HG02884 (cell line): ENCODE measurements around the gene THSD4.
"Not testable (repeated sequence)": the region's sequence is repeated elsewhere in the genome, so short reads cannot be mapped to it uniquely, and the experiment has no call there.

Source experiments
- ATAC-seq: cut with Tn5 transposase; IDR thresholded peaks from one replicate; pipeline ENCODE4 v1.9.1; 2021; ENCODE audit warnings: mild to moderate bottlenecking, moderate library complexity; ENCODE audit not compliant: unreplicated experiment

The THSD4 gene

DNA sequence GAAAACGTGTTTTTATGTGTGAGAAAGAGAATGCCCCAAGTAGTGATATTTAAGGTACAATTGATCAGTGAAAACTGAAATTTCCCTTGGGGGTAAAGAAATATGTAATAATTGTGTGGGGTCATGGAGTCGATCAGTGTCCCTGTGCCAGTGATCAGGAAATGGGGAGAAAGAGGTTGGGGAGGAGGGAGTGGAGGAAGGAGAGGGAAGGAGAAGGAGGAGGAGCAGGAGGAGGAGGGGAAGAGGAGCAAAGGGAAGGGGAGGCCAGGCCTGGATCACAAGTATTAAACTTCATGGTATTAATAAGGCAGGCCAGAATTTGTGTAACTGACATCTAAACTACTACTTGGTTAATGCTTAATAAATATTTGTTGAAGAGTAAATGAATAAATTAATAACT is 30.4 kb downstream of the THSD4 start:
- ATAC-seq = no peak

DNA sequence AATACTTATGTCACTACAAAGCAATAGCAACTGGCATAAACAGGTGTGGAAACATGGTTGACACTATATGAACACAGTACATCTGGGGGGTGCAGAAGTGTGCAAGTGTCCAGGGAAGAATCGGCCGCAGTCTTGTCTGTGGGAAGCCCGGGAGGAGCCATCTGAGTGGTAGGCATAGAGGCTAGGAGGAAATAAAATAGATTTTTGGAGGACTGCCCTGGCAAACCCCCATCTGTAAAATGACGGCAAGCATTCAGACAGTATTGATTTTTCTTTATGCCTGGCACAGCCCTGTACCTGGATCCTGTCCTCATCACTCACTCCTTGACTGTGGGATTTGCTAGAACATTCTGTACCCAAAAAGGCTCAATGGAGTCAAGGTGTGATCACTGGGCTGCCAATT is 31.3 kb downstream of the THSD4 start:
- ATAC-seq = no peak

DNA sequence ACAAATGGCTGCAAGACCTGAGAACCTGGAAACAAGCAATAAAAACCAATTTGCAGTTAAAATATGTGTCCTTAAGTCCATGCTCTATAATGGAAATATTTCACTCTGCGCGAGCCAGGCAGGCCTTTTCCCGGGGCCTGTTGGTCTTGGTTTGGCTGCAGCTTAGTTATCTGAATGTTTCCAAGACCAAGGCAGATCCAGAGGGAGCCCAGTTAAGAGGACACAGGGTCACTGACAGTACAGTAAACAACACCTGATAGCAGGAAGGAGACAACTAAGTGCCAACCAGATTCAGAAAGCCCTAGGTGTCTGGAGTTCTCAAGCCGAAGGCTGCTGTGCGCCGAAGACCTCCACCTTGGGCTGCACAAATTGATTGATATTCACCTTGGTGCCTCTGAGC is 32.8 kb downstream of the THSD4 start:
- ATAC-seq = no peak

DNA sequence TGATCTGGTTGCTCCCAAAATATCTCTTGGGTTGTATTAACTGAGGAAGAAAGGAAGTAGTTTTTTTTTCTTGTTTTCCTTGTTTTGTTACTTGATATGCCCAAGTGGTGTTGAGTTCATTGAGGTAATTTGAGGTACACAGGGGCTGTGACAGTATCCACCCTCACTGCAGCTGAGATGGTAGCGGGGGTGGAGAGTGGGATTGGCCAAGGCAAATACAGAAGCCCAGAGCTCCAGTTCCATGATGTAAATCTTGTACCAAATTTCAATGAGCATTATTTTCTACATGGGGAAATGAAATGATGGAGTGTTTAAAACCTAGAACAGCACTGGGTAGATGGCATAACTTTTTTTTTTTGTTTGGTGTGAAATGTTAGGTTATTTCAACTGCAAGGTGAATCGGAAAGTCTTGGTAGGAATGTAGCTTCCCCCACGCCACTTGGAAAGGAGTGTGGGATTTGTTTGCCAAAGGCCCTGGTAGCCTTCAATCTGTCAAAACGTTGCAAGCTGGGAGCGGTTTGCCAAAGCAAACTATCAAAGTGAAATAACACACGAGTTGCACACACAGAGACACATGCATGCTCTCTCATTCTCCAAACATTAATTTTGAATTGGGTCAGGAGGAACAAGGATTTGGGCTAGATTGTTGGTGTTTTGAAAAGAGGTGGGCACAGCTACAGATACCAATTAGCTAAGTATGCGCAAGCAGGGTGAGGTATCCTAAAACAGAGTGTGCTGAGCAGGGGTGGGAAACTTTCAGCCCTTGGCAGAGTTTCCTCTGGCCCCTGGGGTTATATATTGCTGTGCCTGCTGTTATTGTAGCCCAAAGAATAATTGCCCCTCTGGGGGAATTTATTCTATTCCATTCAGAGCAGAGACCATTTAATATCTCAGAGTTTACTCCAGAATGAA is 34.6 kb downstream of the THSD4 start:
- ATAC-seq = no peak

DNA sequence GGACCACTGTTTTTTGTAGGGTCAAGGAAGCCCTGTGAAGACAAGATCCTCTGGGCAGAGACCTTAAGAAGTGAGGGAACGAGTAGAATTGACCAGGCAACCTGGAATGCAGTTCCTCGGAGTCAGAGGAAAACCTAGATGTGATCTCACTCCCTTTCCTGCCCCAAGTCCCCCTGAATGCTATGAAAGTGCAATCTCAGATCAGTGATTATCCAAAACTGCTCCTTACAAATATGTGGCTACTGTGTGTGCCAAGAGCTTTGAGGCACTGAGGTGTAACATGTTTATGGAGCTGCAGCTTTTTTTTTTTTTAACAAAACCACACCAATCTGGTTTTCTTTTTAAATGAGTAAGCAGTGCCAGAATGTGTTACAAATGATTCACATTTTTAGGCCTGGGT is 35.8 kb downstream of the THSD4 start:
- no peak for ATAC-seq

DNA sequence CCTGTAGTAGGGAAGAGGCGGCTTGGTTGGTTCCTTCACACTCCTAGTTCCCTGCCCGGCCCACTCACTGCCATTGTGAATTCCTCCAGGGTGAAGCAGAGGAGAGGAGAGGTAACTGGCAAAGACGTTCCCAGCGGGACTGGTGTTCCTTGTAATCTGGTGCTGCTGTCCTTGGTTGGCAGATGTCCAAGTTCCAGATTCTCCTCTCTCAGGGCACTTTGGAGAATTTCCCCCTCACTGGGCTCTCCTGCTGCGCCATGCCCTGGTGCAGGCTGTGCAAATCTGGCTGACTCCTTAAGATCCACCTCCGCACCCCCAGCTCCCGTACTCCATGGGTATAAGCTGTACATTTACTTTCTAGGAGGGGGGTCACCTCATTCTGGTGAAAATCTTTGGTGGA is 37.3 kb downstream of the THSD4 start:
- ATAC-seq = no peak

DNA sequence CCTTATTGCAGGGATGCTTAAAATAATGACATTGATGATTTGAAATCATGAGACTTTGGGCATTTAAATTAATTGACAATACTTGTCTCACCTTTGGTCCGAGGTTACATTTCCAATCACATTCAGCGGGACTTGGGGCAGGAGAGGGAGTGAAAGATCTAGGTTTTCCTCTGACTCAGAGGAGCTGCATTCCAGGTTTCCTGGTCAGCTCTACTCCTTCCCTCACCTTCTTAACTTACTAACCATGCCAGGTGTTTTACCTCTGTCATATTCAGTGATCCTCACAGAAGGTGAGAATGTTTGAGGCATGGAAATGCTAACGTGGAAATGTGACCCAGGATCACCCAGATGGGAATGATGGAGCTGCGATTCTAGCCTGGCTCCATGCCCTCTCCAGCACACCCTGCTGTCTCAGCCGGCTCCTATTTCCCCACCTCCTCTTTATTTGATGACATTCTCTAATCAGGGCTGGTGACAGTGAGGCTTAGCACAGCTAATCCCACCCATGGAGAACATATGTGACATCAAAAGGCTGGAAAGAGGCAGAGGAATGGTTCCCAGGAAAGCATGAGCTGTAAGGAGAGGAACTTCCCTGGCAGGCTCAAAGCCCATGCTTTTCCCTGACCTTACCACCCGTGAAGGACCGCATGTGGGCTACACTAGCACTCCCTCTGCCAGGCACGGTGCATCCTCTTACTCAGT is 38.7 kb downstream of the THSD4 start:
- no peak for ATAC-seq

DNA sequence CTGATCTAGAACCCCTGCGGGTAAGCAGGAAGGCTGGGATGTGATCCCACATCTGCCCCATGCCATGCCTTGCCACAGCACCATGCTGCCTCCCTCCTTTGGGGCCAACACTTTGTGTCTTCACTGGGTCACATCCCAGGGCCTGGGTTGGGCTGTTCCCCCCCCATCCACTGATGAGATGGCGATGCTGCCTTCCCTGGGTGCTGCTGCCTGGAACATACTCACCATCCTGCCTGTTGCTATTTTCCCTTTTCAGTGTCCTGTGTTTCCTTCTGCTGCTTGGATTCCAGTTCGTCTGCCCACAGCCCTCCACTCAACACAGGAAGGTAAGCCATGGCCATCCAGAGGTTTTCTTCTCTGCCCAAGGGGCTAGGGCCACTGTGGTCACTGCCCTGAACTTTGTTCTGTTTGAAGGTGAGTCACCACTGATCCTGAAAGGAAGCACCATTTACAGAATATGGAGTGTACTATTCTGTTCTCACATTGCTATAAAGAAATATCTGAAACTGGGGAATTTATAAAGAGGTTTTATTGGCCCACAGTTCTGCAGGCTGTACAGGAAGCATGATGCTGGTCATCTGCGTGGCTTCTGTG is 39.4 kb downstream of the THSD4 start:
- no peak for ATAC-seq

DNA sequence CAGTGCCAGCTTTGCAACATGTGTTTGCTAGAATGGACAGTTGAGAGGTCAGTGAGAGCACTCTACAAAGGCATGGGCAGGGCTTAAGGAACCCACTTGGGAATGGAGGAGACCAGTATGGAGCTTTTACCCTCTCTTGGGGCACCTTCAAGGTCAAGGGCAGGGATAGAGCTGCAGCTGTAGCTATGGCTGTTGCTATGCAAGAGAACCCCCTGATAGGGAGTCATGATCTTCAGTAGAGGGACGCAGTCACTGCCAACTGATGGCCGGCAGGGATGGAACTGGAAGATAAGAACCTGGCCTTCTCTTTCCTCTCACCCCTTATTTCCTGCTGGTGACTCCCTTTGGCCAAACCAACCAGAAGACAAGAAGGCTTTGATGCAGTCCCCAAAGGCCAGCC is 40.3 kb downstream of the THSD4 start:
- no peak for ATAC-seq

DNA sequence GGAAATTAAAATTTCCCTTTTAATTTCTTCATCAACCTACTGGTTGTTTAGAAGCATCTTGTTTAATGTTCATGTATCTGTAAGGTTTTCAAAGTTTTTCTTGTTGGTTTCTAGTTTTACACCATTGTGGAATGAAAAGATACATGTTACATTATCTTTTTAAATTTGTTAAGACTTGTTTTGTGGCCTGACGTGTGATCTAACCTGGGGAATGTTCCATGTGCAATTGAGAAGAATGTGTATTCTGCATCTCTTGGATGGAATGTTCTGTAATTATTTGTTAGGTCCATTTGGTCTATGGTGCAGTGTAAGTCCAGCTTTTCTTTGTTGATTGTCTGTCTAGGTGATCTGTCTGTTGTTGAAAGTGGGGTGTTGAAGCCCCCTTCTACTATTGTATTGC is 45.7 kb downstream of the THSD4 start:
- no peak for ATAC-seq

DNA sequence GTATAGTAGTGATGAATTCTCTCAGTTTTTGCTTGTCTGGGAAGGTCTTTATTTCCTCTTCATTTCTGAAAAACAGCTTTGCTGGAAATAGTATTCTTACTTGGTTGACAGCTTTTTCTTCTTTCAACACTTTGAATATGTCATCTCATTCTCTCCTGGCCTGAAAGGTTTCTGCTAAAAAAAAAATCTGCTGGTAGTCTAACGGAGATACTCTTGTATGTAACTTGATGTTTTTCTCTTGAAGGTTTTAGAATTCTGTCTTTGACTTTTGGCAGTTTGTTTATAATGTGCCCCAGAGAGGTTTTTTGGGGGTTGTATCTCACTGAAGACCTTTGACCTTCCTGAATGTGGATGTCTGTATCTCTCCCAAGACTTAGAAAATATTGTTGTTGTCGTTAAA is 47.0 kb downstream of the THSD4 start:
- ATAC-seq = no peak

DNA sequence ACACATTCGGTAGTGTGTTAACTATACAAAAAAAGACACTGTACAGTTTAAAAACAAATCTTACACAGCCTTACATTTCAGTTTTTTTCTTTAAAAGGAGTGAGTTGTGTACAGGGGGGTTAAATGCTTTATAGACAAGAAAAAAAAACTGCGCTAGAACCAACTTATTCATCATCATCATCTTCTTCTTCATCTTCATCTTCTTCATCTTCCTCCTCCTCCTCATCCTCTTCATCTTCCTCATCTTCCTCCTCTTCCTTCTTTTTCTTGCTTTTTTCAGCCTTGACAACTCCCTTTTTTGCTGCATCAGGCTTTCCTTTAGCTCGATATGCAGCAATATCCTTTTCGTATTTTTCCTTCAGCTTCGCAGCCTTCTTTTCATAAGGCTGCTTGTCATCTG is 49.3 kb downstream of the THSD4 start:
- not testable (repeated sequence) for ATAC-seq

DNA sequence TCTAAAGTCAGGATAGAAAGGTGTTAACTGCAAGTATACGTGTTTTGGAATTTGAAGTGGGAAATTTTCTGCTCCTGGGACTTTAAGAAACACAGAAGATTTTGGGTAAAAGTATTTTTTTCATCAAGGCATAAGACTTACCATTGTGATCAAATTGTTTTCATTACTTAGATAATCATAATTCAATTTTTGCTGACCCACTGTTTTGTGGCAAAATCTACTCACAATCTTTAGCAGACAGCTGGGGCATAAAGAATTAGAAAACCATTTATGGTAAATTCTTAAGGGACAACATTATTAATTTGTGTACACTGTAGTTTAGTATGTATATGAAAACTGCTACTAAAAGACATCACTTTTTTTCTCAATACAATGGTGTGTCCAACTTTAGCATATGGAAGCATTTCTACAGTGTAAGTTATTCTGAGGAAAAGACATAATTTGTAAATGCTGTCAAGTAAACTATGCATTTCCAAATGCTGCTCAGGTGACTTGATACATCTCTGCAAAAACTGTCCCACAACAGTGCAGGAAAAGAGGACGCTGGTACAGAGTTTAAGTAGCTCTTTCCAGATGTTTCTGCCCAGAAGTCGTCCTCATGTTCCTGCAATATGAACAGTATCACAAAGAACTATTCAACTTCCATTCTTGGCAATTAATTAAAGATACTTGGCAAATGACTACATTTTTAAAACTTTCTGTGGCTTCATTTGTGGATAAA is 52.3 kb downstream of the THSD4 start:
- ATAC-seq = no peak

DNA sequence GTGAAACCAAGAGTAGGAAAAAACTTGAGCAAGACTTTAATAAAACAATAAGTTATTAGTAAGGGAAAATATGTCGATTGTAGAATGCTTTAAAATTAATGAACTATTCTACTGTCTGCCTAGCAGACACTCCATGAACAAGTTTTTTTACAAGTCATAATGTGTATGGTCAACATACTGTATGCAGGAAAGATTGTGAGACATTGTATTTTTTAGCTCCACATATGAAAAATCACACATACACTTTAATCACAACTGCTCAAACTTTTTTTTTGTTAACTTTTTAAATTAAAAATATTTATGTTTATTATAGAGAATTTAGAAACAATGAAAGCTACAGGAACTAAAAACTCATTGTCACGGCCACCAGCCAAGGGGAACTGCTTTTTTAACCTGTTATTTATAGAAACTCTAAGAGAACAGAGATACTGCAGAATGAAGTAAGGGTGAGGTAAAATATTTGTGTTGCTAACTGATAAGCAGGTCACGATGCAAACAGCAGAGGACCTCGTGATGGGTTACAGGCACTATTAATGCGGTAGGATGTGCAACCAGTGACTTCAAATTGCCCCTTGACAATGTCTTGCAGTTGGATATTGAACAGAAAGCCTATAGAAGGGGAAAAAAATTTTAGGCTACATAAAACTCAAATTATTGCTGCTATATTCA is 53.0 kb downstream of the THSD4 start:
- no peak for ATAC-seq

DNA sequence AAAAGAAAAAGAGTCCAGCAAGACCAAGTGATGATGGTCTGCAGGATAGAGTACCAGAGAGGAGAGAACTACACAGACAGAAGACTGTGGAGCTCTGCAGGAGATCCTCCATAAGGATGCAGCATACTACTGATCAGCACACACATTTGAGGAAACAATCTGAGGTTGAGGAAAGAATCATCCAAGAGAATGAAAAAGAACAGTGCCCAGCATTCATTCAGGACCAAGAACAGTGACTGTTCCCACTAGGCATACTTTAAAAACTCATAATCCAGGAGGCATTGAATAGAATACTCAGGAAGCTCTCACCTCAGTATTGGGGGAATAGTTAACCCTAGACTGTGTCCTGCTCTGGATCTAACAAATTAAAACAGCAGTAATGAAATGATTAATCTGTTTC is 54.9 kb downstream of the THSD4 start:
- ATAC-seq = no peak

DNA sequence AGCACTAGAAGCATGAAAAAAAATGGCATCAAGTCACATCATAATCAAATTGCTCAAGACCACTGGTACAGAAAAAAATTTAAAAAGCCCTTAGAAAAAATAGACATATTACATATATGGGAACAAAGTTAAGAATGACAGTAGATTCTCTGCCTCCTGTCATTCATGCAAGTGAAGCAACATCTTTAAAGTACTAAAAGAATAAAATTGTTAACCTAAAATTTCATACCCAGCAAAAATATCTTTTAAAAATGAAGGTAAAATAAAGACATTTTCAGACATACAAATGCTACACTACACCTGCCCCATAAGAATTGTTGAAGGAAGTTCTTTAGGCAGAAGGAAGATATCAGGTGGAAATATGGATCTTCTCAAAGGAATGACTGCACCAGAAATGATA is 55.9 kb downstream of the THSD4 start:
- ATAC-seq = no peak

DNA sequence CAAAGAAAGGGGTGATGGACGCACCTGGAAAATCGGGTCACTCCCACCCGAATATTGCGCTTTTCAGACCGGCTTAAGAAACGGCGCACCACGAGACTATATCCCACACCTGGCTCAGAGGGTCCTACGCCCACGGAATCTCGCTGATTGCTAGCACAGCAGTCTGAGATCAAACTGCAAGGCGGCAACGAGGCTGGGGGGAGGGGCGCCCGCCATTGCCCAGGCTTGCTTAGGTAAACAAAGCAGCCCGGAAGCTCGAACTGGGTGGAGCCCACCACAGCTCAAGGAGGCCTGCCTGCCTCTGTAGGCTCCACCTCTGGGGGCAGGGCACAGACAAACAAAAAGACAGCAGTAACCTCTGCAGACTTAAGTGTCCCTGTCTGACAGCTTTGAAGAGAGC is 59.1 kb downstream of the THSD4 start:
- ATAC-seq = not testable (repeated sequence)

DNA sequence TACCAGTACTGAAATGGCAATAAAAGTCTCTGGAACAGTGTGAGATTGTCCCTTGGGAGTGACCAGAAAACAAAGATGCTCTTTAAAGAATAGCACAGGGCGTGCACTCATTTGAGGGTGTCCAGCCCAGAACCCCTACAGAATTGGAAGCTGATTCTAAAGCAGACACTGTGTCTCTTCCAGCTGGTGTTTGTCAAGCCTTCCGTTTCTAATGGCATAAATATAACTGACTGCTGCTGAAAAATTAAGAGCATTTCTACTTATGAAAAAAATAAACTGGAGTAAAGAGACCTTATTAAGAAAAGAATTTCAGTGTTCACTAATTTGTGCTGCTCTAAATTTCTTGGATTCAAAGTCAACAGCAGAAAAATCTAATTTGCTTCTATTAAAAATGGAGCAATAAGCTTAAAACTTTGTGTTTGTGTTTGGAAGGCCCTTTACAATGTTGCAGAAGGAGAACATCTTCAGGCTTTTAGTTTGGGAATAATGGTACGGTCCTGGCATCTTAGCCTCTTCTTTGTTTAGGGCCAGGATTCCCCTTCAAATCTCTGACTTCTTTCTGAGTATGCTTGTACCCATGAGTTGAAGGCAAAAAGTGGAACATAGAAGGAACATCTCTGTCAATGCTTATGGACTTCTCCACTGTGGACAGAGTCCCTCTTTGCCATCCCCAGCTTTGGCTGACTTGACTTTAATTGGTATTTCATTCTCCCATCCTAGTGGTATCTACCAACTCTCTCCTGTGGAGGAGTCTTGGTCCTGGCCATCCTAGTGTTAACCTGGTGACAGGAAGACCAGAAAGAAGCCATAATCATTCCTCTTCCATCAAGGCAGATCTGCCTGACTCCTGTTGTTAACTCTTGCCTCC is 65.9 kb downstream of the THSD4 start:
- no peak for ATAC-seq

DNA sequence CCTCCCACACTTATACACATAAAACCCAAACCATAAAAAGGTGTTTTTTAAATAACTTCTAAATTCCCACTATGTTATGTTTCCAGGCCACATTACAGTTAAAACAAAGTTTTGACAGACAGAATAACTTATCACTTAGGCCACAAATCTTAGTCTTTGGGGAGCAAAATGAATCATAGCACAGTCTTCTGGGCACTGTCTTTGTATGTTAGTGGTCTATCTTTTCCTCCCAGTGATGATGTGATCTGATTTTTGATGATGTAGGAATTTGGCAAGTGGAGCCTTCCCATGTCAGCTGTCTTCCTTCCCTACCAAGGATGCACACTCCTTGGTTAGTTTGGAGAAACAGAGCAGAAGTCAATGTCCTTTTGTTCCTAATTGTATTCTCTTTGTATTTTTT is 67.3 kb downstream of the THSD4 start:
- ATAC-seq = no peak

DNA sequence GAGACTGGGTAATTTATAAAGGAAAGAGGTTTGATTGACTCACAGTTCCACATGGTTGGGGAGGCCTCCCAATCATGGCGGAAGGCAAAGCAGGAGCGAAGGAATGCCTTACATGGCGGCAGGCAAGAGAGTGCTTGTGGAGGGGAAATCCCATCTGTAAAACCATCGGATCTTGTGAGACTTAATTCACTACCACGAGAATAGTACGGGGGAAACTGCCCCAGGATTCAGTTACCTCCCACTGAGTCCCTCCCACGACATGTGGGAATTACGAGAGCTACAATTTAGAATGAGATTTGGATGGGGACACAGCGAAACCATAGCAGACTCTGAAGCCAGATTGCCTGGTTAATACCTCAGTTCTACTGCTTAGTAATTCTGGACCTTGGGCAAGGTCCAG is 67.8 kb downstream of the THSD4 start:
- ATAC-seq = no peak
